CD1c-positive myeloid dendritic cell (primary cell): ENCODE results near the gene TNS1.
"Not testable (repeated sequence)": the region's sequence is repeated elsewhere in the genome, so short reads cannot be mapped to it uniquely, and the experiment has no call there.

ENCODE experiments used
- DNase-seq: peaks from one replicate; pipeline ENCODE4 v3.0.0-alpha.2; 2016; ENCODE audit errors: extremely low spot score

The TNS1 gene

DNA sequence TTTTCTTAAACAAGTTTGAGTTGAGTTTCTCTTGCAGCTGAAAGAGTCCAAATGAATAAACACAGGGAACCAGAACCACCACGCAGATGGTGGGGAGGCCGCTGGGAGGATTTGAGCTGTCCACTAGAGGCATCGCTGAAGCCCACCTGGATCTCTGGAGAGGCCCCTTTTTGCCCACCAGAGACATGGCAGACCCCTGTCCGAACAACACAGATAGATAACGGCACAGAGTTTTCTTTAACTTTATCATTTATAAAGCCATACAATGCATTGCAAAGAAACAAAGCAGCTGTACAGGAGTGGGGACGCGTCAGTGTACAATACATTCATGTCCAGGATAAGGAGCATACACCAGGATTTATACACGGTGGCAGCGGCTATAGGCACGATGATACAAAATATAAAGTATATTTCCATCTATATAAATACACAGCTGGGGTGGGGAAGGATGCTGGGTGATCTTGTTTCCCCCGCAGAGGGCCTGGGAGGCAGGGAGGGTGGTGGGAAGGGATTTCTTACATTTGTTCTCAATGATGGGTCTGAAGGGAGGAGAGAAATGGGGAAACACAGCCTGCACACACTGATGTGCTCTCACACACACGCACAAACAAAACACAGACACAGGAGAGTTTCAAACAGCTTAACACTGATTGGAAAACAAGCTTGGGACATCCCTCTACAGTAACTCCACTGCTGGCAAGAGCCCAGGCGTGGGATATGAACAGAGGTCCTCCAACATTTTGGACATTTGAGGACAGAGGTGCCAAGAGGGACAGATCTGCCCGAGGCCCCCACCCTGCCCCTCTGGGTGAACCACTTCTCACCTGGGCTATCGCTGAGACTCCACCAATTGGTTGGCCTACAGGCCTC lies 203.0 kb downstream of the TNS1 start:
- DNase-seq = no peak

DNA sequence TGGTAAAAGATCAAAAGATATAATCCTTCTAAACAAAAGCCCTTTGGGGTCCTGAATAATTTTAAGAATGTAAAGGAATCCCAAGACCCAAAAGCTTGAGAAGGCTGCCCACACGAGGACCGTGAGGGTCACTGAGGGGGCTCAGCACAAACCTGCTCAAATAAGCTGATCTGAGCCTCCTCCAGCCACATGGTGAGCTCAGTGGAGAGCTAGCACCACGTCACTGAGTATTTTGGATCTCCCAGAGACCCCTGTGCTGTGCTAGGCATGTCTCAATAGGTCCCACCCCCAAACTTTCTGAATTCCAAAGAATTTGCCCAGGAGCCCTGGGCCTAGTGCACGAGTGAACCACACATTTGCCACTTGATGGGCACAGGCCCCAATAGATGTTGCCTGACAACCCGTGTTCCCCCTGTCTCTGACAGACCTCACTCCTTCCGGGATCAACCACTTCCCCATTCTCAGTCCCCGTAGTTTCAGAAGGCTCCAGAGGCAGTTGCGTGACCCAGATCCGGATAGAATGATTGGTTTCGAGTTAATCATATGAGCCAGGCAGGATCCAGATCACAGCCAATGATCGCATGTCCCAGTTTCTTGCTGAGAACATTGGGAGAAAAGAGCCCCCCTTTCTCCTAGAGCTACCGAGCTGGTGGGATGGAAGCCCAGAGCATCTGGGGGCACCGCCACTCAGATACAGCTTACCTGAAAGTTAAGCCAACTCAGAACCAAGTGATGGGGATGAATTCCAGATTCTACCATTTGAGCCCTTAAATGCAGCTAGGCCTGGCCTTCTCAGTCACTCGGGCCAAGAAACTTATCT lies 203.8 kb downstream of the TNS1 start:
- peak; percentile 86 for DNase-seq

DNA sequence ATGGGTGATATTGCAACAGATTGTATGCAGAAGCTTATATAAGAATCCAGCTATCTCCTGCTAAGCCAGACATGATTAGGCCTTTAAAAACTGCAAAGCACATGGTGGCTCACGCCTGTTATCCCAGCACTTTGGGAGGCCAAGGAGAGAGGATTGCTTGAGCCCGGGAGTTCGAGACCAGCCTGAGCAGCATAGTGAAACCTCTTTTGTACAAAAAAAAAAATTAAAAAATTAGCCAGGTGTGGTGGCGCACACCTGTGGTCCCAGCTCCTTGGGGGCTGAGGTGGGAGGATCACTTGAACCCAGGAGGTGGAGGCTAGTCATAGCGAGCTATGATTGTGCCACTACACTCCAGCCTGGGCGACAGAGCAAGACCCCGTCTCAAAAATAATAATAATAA lies 204.6 kb downstream of the TNS1 start:
- no peak for DNase-seq

DNA sequence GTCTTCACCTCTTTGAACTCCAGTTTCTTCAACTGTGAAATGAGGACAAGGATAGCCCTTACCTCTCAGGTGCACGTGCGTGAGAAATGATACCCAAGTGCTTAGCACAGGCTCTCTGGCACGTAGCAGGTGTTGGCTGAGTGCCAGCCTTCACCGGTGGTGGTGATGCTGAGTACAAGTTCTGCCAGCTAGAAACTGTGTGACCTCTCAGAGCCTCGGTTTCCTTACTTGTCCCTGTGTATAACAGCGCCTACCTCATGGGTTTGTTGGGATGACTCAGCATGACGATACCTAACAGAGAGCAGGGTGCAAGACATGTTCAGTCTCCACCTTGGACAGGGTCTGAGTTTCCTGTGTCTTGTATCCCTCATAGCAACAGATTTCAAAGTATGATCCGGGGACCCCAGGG lies 205.1 kb downstream of the TNS1 start:
- no peak for DNase-seq

DNA sequence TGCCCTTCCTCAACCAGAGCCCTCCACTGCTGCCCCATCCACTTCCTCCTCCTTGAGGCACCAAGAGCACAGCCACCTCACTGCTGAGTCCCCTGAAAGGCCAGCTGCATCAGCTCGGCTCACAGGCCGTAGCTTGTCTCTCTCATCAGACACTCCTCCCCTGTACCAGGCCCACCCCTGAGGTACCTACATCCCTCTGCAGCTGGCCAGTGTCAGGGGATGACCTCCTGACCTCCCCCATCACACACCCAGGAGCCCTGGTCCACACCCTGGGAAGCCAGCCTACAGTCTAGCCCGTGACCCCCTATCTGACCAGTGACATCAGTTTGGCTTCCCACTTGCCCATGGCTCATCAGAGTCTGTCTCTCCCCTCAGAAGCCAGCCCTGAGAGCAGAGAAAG lies 205.6 kb downstream of the TNS1 start:
- no peak for DNase-seq

DNA sequence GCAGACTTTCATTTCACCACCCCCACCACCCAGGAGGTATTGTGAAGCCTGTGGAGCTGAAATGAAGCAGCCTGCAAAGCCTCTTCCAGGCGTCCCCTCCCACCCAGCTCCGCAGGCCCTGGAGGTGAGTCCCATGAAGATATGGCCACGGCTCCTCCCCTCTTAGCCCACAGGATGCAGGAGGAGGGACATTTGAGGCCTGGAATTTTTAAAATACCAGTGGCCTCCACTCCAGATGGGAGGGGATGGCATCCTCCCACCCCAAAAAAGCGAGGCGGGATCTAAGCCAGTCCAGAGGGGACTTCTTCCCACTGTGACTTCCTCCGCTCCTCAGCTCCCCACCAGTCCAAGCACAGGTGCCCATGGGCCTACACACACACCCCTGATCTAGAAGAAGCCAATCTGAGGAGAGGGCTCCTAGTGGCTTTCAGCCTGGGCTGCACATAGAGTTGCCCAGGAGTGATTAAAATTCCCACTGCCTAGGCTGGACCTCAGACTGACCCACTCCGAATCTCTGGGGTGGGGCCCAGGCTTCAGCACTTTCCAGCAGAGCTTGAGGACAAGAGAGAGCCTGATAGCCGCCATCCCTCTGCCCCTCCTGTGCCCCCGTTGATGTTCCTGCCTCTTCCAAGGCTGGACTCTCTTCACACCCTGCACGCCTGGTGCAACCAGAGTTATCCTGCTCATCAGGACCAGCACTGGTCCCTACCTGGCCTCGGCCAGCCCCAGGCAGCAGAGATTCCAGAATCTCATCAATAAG lies 206.9 kb downstream of the TNS1 start:
- DNase-seq = no peak

DNA sequence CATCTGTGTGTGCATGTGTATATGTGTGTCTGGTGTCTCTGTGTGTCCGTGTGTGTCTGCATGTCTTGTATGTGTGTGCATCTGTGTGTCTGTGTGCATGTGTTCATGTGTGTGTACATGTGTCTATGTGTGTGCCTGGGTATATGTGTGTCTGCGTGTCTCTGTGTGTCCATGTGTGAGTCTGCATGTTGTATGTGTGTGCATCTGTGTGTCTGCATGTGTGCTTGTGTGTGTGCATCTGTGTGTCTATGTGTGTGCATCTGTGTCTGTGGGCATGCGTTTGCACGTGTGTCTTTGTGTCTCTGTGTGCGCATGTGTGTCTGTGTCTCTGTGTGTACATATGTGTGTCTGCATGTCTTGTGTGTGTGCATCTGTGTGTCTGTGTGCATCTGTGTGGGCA lies 207.7 kb downstream of the TNS1 start:
- DNase-seq = no peak

DNA sequence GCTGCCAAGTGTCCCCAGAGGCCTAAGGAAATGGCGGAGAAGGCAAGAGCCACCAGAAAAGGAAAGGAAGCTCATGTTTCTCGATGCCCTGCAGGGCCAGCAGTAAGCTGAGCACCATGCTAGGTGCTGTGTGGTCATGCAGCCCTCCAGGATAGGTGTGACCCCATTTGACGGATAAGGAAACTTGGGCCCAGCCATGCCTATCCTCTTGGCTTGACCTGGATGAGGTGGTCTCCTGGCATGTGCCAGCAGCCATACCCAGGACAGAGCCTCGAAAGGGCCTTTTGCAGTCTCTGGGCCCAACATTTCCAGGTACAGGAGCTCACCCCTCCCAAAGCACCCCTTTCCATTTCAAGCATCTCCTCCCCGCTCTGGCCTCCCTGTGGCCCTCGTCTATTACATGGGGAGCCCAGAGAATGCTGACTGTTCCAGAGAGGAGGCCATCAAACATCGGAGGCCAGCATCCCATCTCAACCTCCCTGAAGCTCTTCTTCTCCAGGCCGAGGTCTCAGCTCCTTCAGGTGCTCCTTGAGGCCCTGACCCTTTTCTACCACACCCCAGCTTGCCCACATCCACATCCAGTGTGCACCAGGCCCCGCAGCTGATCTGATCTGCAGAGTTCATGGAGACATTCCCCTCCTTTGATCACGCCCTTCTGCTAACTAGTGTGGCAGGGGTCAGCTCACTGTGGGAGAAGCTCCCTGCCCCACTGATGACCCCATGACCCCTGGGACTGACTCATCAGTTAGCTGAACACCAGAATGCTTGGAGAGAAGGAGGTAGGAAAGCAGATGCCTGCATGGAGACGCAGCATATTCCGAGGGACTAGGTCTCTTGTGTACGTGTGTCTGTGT lies 208.4 kb downstream of the TNS1 start:
- no peak for DNase-seq

DNA sequence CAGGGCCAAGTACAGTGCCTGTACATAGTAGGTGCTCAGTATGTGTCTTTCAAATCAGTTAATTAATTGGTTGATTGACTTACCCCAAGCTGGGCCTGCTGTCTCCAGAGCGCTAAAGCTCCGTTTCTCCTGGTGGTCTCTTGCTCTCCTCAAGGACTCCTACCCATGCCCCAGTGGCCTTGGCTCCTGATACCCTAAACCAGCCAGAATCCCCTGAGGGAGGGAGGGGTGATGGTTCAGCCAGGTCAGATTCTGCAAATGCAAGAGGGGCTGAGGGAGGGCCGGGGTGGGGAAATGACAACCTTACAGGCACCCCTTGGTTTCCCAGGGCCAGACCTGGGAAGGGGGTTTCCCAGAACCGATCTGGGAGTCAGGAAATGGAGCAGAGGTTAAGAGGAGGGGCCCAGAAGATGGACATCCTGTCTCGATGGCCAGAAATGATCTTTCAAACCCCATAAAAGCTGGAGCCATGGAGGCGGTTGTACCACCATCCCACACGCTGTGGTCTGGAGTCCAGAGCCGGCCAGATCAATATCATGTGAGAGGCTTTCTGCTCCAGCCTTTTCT lies 209.1 kb downstream of the TNS1 start:
- DNase-seq = no peak

DNA sequence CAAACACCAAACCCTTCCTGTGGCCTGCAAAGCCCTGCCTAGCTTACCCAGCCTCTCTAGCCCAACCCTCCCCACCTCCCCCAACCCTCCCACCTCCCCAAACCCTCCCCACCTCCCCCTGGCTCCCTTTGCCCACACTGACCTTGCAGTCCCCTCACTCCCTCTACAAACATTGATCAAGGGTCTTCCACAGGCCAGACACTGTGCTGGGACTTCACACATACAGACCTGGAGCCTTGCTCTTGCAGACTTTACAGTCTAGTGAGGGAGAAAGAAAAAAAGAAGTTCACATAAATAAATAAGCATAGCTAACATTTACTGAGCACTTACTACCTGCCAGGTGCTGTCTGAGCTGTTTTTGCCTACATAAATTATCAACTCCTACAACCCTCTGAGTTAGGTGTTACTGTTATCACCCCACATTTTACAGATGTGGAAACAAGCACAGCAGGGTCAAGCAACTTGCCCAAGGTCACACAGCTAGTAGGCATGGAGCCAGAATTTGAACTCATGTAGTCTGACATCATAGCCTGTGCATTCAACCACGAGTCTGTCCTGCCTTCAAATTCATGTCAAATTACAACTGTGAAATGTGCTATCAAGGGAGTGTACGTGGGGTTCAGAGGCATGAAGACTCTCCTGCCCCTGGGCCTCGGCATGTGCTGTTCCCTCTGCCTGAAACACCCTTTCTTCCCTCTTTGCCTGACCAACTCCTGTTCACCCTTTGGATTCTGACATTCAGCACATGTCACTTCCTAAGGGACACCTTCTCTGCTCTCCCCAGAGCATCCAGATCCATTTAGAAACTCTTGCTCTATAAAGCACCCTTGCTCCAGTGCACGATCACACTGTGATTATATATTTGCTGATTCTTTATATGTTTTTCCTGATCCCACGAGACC lies 209.9 kb downstream of the TNS1 start:
- no peak for DNase-seq

DNA sequence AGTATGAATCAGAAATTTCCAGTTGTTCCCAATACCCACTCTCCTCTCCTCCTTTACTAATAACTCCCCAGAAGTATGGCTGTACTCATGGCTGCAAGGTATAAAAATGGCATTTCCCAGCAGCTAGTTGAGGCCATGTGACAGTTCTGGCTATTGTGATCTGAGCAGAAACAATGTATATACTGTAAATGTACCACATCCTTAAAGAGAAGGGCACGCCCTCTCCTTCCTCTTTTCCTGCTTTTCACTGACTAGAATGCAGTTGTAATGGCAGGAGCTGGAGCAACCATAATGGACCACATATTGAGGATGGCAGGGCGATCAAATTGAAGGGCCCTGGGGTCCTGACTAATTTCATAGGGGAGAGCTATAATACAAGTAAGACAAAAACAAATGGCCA lies 211.2 kb downstream of the TNS1 start:
- DNase-seq = peak; percentile 47

DNA sequence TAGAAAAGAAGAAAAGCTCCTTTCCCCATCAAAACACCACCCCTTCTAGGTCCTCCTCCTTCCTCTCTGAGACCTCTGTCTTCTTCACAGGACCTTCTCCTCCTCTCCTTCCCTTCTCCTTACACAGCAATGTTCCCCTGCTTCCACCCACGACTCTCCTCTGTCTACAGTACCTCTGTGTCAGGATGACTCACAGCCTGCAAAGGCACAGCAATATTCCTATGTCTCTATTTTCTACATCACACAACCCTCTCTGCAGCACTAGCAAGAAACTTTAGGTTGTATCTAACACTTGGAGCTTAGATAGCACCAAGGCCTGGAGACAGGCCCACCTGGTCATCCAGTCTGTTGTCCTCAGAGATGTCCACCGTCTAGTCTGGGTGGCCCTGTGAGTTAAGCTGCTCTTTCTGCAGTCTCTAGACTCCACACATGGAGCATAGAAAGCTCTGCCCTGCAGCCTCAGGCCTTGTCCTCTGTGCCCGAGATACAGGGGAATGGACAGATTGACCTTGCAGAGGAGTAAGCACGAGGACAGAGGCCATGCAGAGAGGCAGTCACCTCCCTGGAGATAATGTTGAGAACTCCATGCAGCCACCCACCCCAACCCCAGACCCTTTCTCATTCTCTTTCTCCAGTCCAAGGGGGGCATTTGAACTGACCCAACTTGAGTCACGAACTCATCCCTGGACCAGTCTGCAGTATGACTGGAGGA lies 212.0 kb downstream of the TNS1 start:
- peak; percentile 57 for DNase-seq

DNA sequence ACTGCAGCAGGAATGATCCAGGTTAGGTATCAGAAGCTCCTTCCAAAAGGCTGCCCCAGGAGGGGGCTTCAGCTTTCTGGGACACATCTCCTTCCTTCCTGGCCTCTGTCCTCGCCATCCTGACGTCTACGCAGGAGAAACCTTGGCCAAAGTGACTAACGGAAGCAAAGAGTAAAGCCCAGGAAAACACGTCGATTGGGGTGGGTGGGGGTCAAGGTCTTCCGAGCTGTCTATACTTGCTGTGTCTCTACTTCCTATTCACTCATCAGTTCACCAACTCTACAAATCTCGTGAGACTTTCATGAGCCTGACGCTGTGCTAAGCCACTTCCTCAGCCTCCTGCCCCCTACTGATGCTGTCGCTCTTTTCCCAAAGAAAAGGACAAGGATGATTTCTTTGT lies 212.6 kb downstream of the TNS1 start:
- DNase-seq = peak; percentile 55

DNA sequence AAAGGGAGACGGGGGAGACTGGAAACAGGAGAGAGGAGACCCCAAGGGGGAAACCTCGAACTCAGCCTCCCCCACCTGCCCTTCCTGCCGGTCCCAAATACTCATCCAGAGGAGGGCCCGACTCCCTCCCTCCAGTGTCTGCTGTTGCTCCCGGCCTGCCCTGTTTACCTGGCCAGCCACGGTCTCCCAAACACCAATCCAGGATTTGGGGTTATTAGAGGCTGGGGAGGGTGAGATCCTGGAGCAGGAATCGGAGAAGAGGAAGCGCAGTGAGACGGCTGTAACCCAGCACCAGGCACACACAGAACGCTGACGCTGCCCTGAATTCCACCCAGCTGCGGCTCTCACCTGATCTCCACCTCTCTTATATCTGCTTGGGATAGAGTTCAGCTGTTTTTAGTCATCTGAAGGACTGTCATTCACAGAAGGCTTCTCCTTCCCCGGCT lies 213.0 kb downstream of the TNS1 start:
- DNase-seq = peak; percentile 21

DNA sequence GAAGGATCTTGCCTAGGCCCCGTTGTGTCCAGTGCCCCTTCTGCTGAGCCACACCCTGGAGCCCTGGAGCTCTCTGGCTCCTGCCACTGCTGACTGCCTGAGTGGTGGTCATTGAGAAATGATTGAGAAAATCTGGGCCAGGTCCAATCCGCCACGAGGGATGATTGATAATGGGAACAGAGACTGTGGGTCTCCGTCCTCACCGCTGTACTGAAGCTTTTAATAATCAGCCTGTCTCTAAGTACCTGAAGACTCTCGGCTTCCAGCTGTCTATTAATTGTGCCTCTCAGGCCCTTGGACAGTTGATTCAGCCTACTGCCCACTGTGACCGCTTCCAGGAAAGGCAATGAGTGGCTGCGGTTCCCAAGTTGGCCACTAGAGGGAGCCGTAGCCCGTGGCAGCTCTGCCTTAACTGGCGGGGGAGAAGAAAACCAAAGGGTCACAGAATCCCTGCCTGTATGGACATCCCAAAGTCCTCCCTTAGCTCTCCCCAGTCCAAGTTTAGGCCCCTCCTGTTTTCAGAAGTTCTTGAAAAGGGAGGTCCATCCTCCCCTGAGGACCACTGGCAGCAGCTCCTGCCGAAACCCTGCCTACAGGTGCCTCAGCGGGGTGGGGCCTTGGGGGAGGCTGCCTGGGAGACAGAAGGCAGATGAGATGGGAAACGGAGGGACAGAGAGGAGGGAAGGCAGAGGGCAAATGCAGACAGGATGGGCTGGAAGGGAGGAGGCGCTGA lies 213.6 kb downstream of the TNS1 start:
- peak; percentile 85 for DNase-seq

DNA sequence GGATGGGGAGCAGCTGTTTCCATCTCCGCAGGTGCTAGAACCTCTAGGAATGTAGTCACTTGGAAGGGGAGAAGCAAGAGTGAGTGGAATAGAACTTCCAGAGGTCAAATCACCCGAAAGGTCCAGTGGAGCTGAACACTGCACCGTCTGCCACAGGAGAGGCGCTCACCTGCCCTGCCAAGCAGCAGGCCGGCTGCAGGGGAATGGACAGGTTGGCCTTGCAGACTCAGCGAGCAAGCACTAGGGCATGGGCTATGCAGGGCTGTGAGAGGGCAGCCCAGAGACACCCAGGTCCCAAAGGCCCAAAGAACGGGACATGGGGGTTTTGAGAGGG lies 214.2 kb downstream of the TNS1 start:
- no peak for DNase-seq

DNA sequence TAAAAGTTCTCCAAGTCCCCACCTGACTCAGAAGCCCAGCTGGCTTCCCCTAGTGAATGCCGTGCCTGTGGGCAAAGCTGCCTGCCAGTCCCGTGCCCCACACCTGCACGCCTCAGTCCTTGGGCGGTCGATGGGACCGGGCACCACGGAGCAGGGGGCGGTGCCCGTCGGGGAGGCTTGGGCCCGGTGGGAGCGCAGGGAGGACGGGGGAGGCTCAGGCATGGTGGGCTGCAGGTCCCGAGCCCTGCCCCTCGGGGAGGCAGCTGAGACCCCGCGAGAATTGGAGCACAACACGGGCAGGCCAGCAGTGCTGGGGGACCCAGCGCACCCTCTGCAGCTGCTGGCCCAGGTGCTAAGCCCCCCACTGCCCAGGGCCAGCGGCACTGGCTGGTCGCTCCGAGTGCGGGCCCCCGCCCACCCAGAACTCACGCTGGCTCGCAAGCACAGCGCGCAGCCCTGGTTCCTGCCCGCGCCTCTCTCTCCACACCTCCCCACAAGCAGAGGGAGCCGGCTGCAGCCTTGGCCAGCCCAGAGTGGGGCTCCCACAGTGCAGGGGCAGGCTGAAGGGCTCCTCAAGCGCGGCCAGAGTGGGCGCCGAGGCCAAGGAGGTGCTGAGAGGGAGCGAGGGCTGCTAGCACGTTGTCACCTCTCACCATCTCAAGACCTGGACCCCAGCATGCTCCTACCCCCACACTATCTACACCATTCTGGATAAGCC lies 215.5 kb downstream of the TNS1 start:
- no peak for DNase-seq

DNA sequence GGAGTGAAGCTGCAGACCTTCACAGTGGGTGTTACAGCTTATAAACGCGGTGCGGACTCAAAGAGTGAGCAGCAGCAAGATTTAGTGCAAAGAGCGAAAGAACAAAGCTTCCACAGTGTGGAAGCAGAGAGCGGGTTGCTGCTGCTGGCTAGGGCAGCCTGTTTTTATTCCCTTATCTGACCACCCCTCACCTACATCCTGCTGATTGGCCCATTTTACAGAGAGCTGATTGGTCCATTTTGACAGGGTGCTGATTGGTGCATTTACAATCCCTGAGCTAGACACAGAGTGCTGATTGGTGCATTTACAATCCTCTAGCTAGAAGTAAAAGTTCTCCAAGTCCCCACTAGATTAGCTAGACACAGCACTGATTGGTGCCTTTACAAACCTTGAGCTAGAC lies 216.2 kb downstream of the TNS1 start:
- not testable (repeated sequence) for DNase-seq
